Stomach (tissue), 9 donors: ENCODE data around the gene HCN2. TPM values are rescaled to one million over a fixed set of nuclear protein-coding genes. Genes with fewer than 3 reads are reported as not detected.
A peak's percentile ranks its signal among the peaks of the same experiment; 100 is the strongest.

Source experiments
- DNase-seq, 2 donors: peaks; one replicate each; pipeline versions ENCODE4 v3.0.0 to v3.0.0-alpha.2; 2013 to 2019
- H3K27ac ChIP-seq, 5 donors: fragments of 200-600 bp in 4 of 5; sonication (generic) in 4 of 5; one replicate each; pipeline ENCODE4 v1.5.1; 2013 to 2019; ENCODE audit warnings: mild to moderate bottlenecking in 1 of 5, moderate library complexity in 1 of 5
- H3K27me3 ChIP-seq, 3 donors: fragments of 200-600 bp; sonication (generic); one replicate each; pipeline ENCODE4 v1.5.1; 2017 to 2019; ENCODE audit warnings: mixed run types in 1 of 3
- H3K36me3 ChIP-seq, 4 donors: fragments of 200-600 bp; sonication (generic); 1 replicate in 3 of 4; 2 replicates in 1 of 4; pipeline ENCODE4 v1.5.1; 2016 to 2019
- H3K4me1 ChIP-seq, 4 donors: fragments of 200-600 bp; sonication (generic); one replicate each; pipeline ENCODE4 v1.5.1; 2016 to 2019
- H3K4me3 ChIP-seq, 4 donors: fragments of 200-600 bp; sonication (generic) in 3 of 4; one replicate each; pipeline ENCODE4 v1.5.1; 2016 to 2019; ENCODE audit warnings: mild to moderate bottlenecking in 1 of 4
- H3K9me3 ChIP-seq, 4 donors: fragments of 200-600 bp; sonication (generic); one replicate each; pipeline ENCODE4 v1.5.1; 2016 to 2019
- CTCF ChIP-seq, 7 experiments: fragments of 450-650 bp in 4 of 7; fragments of 200-600 bp in 3 of 7; sonication (generic) in 3 of 7; IDR thresholded peaks; one replicate each; pipeline ENCODE4 v1.5.1; 2016 to 2019; ENCODE audit warnings: antibody characterized with exemption in 7 of 7, control low read depth in 2 of 7, mild to moderate bottlenecking in 1 of 7
- EP300 ChIP-seq: sonication (generic); formaldehyde crosslinking; IDR thresholded peaks from one replicate; pipeline ENCODE4 v1.6.1; 2017; ENCODE audit warnings: antibody characterized with exemption
- POLR2A ChIP-seq, 4 donors: fragments of 450-650 bp; IDR thresholded peaks; one replicate each; pipeline ENCODE4 v1.6.1; 2016; ENCODE audit warnings: antibody characterized with exemption in 4 of 4, control low read depth in 2 of 4, mild to moderate bottlenecking in 1 of 4, moderate library complexity in 1 of 4
- POLR2AphosphoS5 ChIP-seq, 3 donors: sonication (generic); formaldehyde crosslinking; IDR thresholded peaks; one replicate each; pipeline ENCODE4 v1.6.1; 2016; ENCODE audit warnings: antibody characterized with exemption in 3 of 3
- WGBS, 5 donors: extraction: QIAGEN DNeasy Blood & Tissue Kit in 3 of 5; methylation state at CpG; one replicate each; pipeline versions ENCODE4 v1.1.5 to v1.1.7; 2013 to 2018; 5-methylcytosine and 5-hydroxymethylcytosine counted together
- intact Hi-C: fragments of 100-400 bp; cut with DNase I; formaldehyde crosslinking; loops from one replicate; pipeline ENCODE4 v1.15.1; 2023; ENCODE audit warnings: low total_unique reads
- polyA plus RNA-seq, 3 donors: library from polyadenylated mRNA; stranded (reverse); fragments of 200-250 nt; gene quantifications; one replicate each; pipeline ENCODE4 v1.2.3, GENCODE V29; 2013
- total RNA-seq, 5 donors: library from RNA; depleted of rRNA; stranded (reverse); fragments of >200 nt; gene quantifications; one replicate each; pipeline versions ENCODE4 v1.1.0 to v1.2.3, GENCODE V29; 2014 to 2016
- donor health status: healthy with polysubstance abuse.
- donor health status: Bipolar disorder and iron deficiency.
- donor health status: healthy.

The HCN2 gene
- total and polyA plus RNA-seq, 8 donors: 0.10 to 0.18 (median 0.15) TPM; not detected in 5

DNA sequence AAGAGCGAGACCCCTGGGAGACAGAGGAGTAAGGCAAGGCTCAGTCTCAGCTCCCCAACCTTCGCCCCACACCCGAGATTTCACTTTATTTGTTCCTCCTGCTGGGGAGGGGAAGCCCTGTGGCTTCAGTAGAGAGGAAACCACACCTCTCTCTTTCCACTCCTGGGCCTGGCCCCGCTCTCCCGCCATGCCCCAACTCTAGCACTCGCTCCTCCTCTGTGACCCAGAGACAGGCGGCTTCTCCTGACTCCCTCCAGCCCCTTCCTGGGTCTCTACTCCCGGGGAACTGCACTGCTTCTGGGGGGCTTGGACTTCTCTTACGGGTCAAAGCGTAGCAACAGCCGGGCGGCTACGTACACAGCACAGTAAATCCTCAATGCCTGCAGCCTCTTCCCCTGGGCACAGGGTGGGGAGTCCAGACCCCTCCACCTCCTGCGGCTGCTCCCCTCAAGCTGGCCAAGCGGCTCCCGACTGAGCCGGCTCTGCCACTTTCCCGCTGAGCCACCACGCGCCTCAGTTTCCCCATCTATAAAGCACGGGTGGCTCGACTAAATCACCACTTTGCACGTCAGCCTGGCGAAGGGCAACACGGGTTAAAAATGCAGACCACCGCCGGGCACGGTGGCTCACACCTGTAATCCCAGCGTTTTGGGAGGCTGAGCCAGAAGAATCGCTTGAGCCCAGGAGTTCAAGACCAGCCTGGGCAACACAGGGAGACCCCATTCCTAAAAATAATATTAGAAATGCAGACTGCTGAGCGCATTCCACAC, 71.9 kb downstream of the HCN2 start:
- H3K27me3 ChIP-seq: no peaks in the 10 kb centered on the region
- intact Hi-C loops: no loop called here
- WGBS, 5 donors: 5 to 14% (median 8%) methylated on average over 23 to 31 of the region's 31 CpGs
- no peaks in the 10 kb centered on the region for H3K9me3 ChIP-seq
- peaks cover 0 to 22% (median 19%) of the 10 kb centered on the region in 4 donors for H3K36me3 ChIP-seq
- peaks cover 61 to 79% (median 75%) of the 10 kb centered on the region in 4 donors for H3K4me1 ChIP-seq
- H3K4me3 ChIP-seq: peak overlapping the region; percentile 90 to 100 (median 97)
- DNase-seq: peak; percentile 60 to 75
- H3K27ac ChIP-seq: peak overlapping the region; percentile 93 to 96 (median 94)
- TF ChIP-seq POLR2AphosphoS5 (IDR thresholded peaks at IDR 0.05) (peak in 2 of 3 donors; percentile 5 to 25), POLR2A (IDR thresholded peaks at IDR 0.05) (no peak), CTCF (IDR thresholded peaks at IDR 0.05) (no peak), EP300 (no peak)

GRCh38 chr19:662207-662961, 72.7 kb downstream of the HCN2 start:
- no peaks in the 10 kb centered on the region for H3K9me3 ChIP-seq
- peak overlapping the region; percentile 93 to 96 (median 94) for H3K27ac ChIP-seq
- peak overlapping the region; percentile 90 to 100 (median 97) for H3K4me3 ChIP-seq
- peaks cover 0 to 16% (median 13%) of the 10 kb centered on the region in 4 donors for H3K36me3 ChIP-seq
- no peaks in the 10 kb centered on the region for H3K27me3 ChIP-seq
- 0 to 1% (median 0%) methylated on average over 8 to 81 of the region's 81 CpGs for WGBS, 5 donors
- DNase-seq: peak; percentile 68 to 89
- peak in 1 of 3 donors; percentile 34 for TF ChIP-seq POLR2AphosphoS5 (IDR thresholded peaks at IDR 0.05)
- TF ChIP-seq CTCF (IDR thresholded peaks at IDR 0.05): no peak
- no peak for TF ChIP-seq EP300
- TF ChIP-seq POLR2A (IDR thresholded peaks at IDR 0.05): no peak
- H3K4me1 ChIP-seq: peaks cover 59 to 71% (median 68%) of the 10 kb centered on the region in 4 donors
- intact Hi-C loops: no loop called here

GRCh38 chr19:662962-663681, 73.4 kb downstream of the HCN2 start, which contains the start of gene RNF126:
Gene RNF126 (minus strand): TSS chr19:663214. CDS start chr19:663121, 93 bp downstream.
- TF ChIP-seq POLR2AphosphoS5 (IDR thresholded peaks at IDR 0.05) (peak; percentile 79 to 94 (median 80)), CTCF (IDR thresholded peaks at IDR 0.05) (no peak)
- Histone ChIP-seq H3K4me1 (peaks cover 52 to 64% (median 60%) of the 10 kb centered on the region in 4 donors), H3K27ac (peak within 1 kb of the TSS; percentile 93 to 96 (median 94)), H3K36me3 (peaks cover 0 to 8% (median 7%) of the 10 kb centered on the region in 4 donors), H3K9me3 (no peaks in the 10 kb centered on the region), H3K4me3 (peak within 1 kb of the TSS; percentile 90 to 100 (median 97)), H3K27me3 (no peaks in the 10 kb centered on the region)
- intact Hi-C loops: no loop called here
- DNase-seq: peak; percentile 96 to 97
- 1 to 2% (median 1%) methylated on average over 33 to 96 of the region's 97 CpGs for WGBS, 5 donors

DNA sequence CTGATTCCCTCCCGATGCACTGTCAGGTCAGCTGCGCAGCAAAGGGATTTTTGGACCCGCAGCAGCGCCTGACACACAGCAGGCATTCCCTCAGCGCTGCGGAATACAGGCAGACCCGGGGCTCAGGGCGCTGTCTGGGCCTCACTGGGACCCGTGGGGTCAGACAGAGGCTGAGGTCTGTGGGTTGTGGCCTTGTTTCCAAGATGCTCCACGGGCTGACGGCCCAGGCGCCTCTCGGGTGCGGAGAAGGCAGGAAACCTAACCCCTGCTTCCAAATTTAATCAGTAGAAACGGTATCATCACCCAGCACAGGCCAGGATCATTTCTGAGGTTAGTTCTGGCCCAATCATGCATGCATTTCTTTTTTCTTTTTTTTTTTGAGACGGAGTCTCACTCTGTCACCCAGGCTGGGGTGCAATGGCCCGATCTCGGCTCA, 74.0 kb downstream of the HCN2 start:
- H3K36me3 ChIP-seq: peaks cover 0 to 3% (median 2%) of the 10 kb centered on the region in 4 donors
- H3K4me1 ChIP-seq: peaks cover 48 to 58% (median 54%) of the 10 kb centered on the region in 4 donors
- intact Hi-C loops: no loop called here
- peak overlapping the region; percentile 90 to 100 (median 97) for H3K4me3 ChIP-seq
- no peaks in the 10 kb centered on the region for H3K27me3 ChIP-seq
- no peaks in the 10 kb centered on the region for H3K9me3 ChIP-seq
- WGBS, 5 donors: 31 to 58% (median 48%) methylated on average over 14 to 18 of the region's 18 CpGs
- TF ChIP-seq POLR2AphosphoS5 (IDR thresholded peaks at IDR 0.05) (no peak), EP300 (no peak), POLR2A (IDR thresholded peaks at IDR 0.05) (no peak), CTCF (IDR thresholded peaks at IDR 0.05) (no peak)
- DNase-seq: no peak
- H3K27ac ChIP-seq: peak overlapping the region; percentile 73 to 96 (median 92)
